Upper lobe of right lung (tissue), 1 donor: ENCODE measurements around the gene PROX1. TPM values are rescaled to one million over a fixed set of nuclear protein-coding genes. Genes with fewer than 3 reads are reported as not detected.

Experiments used
- ATAC-seq: fragments of 200-7000 bp; cut with Tn5 transposase; one replicate; pipeline ENCODE4 v1.9.1; 2020; ENCODE audit warnings: mild to moderate bottlenecking, moderate library complexity
- DNase-seq: peaks from one replicate; pipeline ENCODE4 v3.0.0-alpha.2; 2020
- H3K27ac ChIP-seq: fragments of 200-600 bp; one replicate; pipeline ENCODE4 v1.8.0; 2022
- H3K27me3 ChIP-seq: fragments of 200-600 bp; one replicate; pipeline ENCODE4 v1.8.0; 2022; ENCODE audit warnings: mild to moderate bottlenecking
- H3K36me3 ChIP-seq: fragments of 200-600 bp; one replicate; pipeline ENCODE4 v1.8.0; 2022
- H3K4me1 ChIP-seq: fragments of 200-600 bp; one replicate; pipeline ENCODE4 v1.8.0; 2022
- H3K4me3 ChIP-seq: fragments of 200-600 bp; one replicate; pipeline ENCODE4 v1.8.0; 2022; ENCODE audit warnings: mild to moderate bottlenecking
- H3K9me3 ChIP-seq: fragments of 200-600 bp; one replicate; pipeline ENCODE4 v1.8.0; 2022
- CTCF ChIP-seq: fragments of 200-600 bp; IDR thresholded peaks from one replicate; pipeline ENCODE4 v1.8.0; 2022; ENCODE audit warnings: antibody characterized with exemption
- intact Hi-C: fragments of 100-400 bp; cut with DNase I; formaldehyde crosslinking; loops from one replicate; pipeline ENCODE4 v1.11.0; 2022
- total RNA-seq: library from RNA; stranded (reverse); fragmentation: NEBNext Ultra II Directional; extraction: Animal tissue kit (Norgen Biotek cat#: 25700); gene quantifications from one replicate; pipeline ENCODE4 v1.2.1, GENCODE V29; 2021
- donor health status: DM: no; HTN: yes; CAD: no; lungs with severe emphysema.

The PROX1 gene
- total RNA-seq, 1 donor from 2014 or later, result 14.1 TPM

GRCh38 chr1:213980906-213981305, 6.9 kb upstream of the PROX1 start:
- Histone ChIP-seq H3K9me3 (no peaks in the 10 kb centered on the region), H3K27ac (no peak overlapping the region), H3K4me1 (peaks cover 5% of the 10 kb centered on the region), H3K4me3 (no peak overlapping the region), H3K36me3 (no peaks in the 10 kb centered on the region), H3K27me3 (peaks cover 77% of the 10 kb centered on the region)
- ATAC-seq (no peak), DNase-seq (no peak)
- TF ChIP-seq CTCF, result no peak
- intact Hi-C loops, result no loop called here

- no peak overlapping the region for H3K4me3 ChIP-seq
- DNase-seq, result no peak
- H3K9me3 ChIP-seq, result no peaks in the 10 kb centered on the region
- intact Hi-C loops, result no loop called here
- peaks cover 91% of the 10 kb centered on the region for H3K27me3 ChIP-seq
- H3K4me1 ChIP-seq, result peaks cover 11% of the 10 kb centered on the region
- H3K27ac ChIP-seq, result no peak overlapping the region
- TF ChIP-seq CTCF, result no peak
- H3K36me3 ChIP-seq, result no peaks in the 10 kb centered on the region
- ATAC-seq, result no peak
Measured at GRCh38 chr1:213982289-213982671, 5.5 kb upstream of the PROX1 start.

- Histone ChIP-seq H3K36me3 (no peaks in the 10 kb centered on the region), H3K9me3 (no peaks in the 10 kb centered on the region), H3K4me3 (peak overlapping the region; percentile 5), H3K4me1 (peaks cover 11% of the 10 kb centered on the region), H3K27me3 (peaks cover 97% of the 10 kb centered on the region), H3K27ac (no peak overlapping the region)
- TF ChIP-seq CTCF, result no peak
- ATAC-seq (peak; percentile 21), DNase-seq (no peak)
- intact Hi-C loops, result no loop called here
Measured at GRCh38 chr1:213982672-213983492, 4.9 kb upstream of the PROX1 start.

GRCh38 chr1:213983493-213984386, 4.0 kb upstream of the PROX1 start:
- Histone ChIP-seq H3K4me1 (peaks cover 11% of the 10 kb centered on the region), H3K9me3 (no peaks in the 10 kb centered on the region), H3K36me3 (no peaks in the 10 kb centered on the region), H3K27ac (no peak overlapping the region), H3K27me3 (peaks cover 89% of the 10 kb centered on the region), H3K4me3 (no peak overlapping the region)
- intact Hi-C loops, result no loop called here
- no peak for TF ChIP-seq CTCF
- DNase-seq, result no peak
- ATAC-seq, result no peak

GRCh38 chr1:213984387-213985208, 3.2 kb upstream of the PROX1 start:
- Histone ChIP-seq H3K27ac (no peak overlapping the region), H3K4me1 (peaks cover 17% of the 10 kb centered on the region), H3K4me3 (no peak overlapping the region), H3K9me3 (no peaks in the 10 kb centered on the region), H3K27me3 (peaks cover 87% of the 10 kb centered on the region), H3K36me3 (no peaks in the 10 kb centered on the region)
- intact Hi-C loops, result no loop called here
- TF ChIP-seq CTCF, result no peak
- ATAC-seq (no peak), DNase-seq (no peak)
